HCEC 1CT (cell line): ENCODE measurements around the gene SH2B2.
"Not testable (repeated sequence)": the region's sequence is repeated elsewhere in the genome, so short reads cannot be mapped to it uniquely, and the experiment has no call there.

ENCODE experiments used
- DNase-seq: peaks from one replicate; pipeline ENCODE4 v3.0.0-alpha.2; 2017

SH2B2 gene

GRCh38 chr7:102337420-102337819 is 50.8 kb downstream of the SH2B2 start:
- DNase-seq = not testable (repeated sequence)

DNA sequence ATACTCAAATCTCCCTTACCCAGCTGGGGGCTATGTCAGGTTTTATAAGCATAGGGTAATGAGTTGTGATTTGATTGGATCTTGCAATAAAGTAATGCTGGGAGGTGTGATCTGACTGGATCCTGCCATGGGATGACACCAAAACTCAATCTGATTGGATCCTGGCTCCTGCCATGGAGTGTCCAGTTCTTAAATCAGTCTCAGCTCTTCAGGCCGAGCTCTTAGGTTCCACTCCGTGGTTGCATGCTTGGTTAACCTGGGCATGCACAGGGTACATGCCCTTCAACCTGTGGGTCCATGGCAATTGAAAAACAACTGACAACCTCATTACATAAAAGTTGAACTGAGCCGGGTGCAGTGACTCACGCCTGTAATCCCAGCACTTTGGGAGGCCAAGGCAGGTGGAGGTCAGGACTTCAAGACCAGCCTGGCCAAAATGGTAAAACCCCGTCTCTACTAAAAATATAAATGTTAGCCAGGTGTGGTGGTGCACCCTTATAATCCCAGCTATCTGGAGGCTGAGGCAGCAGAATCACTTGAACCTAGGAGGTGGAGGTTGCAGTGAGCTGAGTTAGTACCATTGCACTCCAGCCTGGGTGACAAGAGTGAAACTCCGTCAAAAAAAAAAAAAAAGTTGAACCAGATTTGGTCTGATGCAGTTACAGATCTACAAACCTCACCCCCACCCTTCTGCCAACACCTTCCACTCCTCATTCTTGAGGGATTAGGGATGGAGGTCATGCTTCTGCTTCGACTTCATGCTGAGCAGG is 54.1 kb downstream of the SH2B2 start:
- not testable (repeated sequence) for DNase-seq

DNA sequence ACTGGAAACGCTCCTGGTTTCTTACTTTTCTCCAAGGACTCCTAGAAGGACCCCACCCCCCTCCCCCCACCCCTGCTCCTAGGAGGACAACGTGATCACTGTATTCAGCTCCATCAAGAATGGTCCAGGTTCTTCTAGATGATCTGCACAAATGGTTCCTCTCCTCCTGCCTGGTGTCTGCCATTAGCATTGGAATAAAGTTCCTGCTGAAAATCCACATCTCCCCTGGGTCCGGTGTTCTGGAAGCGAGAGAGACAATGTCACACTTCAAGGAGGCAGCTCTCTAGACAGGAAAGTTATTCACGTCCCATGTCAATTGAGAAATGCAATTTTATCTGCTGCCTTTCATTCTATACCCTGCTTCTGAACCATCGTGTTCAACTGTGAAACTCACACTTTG is 60.3 kb downstream of the SH2B2 start:
- DNase-seq = not testable (repeated sequence)

- not testable (repeated sequence) for DNase-seq
These were observed 69.7 kb downstream of the SH2B2 start, which contains the start of gene SPDYE6 for GRCh38 chr7:102356344-102356743. Gene SPDYE6, minus strand, starts transcription at chr7:102356444. Its CDS starts 421 bp downstream, at chr7:102356023.

GRCh38 chr7:102363549-102364393 is 77.1 kb downstream of the SH2B2 start:
- peak; percentile 99 for DNase-seq

DNA sequence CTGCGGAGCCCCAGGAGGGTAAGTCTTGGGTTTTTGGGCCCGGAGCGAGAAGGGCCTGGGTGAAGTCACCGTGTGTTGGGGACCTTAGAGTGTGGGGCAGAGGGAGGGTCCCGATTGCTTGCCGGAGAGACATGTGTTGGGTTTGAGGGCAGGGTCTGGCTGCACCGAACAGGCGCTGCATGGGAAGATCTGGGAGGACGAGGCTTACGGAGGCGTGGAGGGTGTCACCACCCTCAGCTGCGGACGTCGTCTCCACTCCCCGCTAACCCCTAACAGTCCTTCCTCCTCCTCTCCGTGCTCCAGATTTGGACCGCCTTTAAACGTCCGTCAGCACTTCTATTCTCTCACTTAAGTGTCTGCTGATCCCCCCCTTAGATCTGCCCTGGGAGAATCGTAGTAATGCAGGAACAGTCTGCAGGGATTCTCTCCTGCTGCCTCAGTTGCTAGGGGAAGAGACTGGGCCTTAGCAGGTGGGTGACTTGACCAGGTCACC is 77.8 kb downstream of the SH2B2 start:
- not testable (repeated sequence) for DNase-seq

GRCh38 chr7:102365390-102365789 is 78.7 kb downstream of the SH2B2 start:
- DNase-seq = not testable (repeated sequence)

DNA sequence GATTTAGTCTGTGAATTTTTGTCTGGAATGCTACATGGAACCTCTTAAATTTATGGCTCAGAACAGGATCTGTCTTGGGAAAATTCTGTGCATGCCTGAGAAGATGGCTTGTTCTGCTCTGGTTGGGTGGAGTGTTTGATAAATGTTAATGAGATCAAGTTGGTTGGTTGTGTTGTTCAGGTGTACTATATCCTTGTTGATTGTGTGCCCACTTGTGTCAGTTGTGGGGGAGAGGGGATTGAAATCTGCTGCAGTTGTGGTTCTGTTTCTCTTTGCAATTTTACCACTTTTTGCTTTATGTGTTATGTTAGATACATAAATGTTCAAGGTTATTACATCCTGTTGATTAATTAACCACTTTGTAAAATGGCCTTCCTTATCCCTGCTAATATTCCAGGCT is 83.4 kb downstream of the SH2B2 start:
- DNase-seq = not testable (repeated sequence)
